Measurements from ENCODE around the gene OPN1SW.

DNA sequence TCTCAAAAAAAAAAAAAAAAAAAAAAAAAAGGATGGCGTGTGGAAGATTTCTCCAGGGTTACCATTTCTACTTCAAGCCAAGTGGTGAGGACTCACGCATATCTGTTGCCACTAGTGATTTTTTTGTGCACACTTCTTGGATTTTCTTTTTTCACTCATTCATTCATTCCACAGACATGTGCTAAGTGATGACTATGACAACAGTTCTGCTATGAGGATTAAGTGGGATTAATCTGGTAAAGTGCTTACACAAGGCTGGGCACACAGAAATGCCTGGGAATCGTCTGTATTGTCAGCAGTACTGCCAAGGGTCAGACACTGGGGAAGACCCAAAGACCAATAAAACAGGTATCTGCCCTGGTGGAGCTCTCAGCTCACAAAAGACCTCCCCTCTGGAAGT is 6.3 kb upstream of the OPN1SW start:
- TF ChIP-seq, protein P1, sequence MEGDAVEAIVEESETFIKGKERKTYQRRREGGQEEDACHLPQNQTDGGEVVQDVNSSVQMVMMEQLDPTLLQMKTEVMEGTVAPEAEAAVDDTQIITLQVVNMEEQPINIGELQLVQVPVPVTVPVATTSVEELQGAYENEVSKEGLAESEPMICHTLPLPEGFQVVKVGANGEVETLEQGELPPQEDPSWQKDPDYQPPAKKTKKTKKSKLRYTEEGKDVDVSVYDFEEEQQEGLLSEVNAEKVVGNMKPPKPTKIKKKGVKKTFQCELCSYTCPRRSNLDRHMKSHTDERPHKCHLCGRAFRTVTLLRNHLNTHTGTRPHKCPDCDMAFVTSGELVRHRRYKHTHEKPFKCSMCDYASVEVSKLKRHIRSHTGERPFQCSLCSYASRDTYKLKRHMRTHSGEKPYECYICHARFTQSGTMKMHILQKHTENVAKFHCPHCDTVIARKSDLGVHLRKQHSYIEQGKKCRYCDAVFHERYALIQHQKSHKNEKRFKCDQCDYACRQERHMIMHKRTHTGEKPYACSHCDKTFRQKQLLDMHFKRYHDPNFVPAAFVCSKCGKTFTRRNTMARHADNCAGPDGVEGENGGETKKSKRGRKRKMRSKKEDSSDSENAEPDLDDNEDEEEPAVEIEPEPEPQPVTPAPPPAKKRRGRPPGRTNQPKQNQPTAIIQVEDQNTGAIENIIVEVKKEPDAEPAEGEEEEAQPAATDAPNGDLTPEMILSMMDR (conservative IDR thresholded peaks at IDR 0.05; ENCODE audit: low read length) = no peak
- TF ChIP-seq EZH2phosphoT487 (IDR thresholded peaks at IDR 0.05; ENCODE audit: borderline replicate concordance) = no peak
